HepG2 (cell line): ENCODE measurements around the gene GPATCH3. TPM values are rescaled to one million over a fixed set of nuclear protein-coding genes. Genes with fewer than 3 reads are reported as not detected.

Experiments used
- ATAC-seq: fragments of 200-7000 bp; cut with Tn5 transposase; 3 replicates; pipeline ENCODE4 v1.9.1; 2020; ENCODE audit warnings: mild to moderate bottlenecking, moderate library complexity
- BruUV-seq: library from RNA; stranded (reverse); fragments of 400-500 nt; replicated peaks from 2 replicates; lab custom pipeline; 2021; lab: Mats Ljungman, UMichigan
- CTCF ChIA-PET: fragments of 300-600 bp; formaldehyde crosslinking; extraction: SDS; loops from one replicate; lab custom pipeline; 2021; ENCODE audit warnings: low total read pairs, inconsistent platforms, low intra/inter-chr PET ratio; lab: Yijun Ruan, JAX
- POLR2A ChIA-PET: fragments of 350-600 bp; sonication (Branson Sonifier 250); formaldehyde crosslinking; loops from one replicate; lab custom pipeline; 2020; ENCODE audit warnings: antibody characterized with exemption, inconsistent platforms; lab: Yijun Ruan, JAX
- DNase-seq: peaks from one replicate; pipeline ENCODE4 v3.0.0-alpha.2; 2015; ENCODE audit warnings: low spot score
- FAIRE-seq: peaks from 3 replicates; lab custom pipeline; 2011; peaks lifted over from hg19 to GRCh38; lab: Jason Lieb, UNC
- H2AFZ ChIP-seq: one replicate; pipeline ENCODE4 v1.6.1; 2011; ENCODE audit warnings: low read length, inconsistent platforms
- H3K27ac ChIP-seq: fragments of 300-600 bp; 3 replicates; pipeline ENCODE4 v1.8.0; 2011; ENCODE audit warnings: mixed run types, mild to moderate bottlenecking, mixed read lengths, low read length, inconsistent platforms; ENCODE audit not compliant: insufficient read depth; ENCODE audit errors: extremely low read length
- H3K27me3 ChIP-seq, 2 experiments: fragments of 200-600 bp in 1 of 2; 2 replicates in 1 of 2; 3 replicates in 1 of 2; pipeline versions ENCODE4 v1.6.0 to v1.8.0; 2011; ENCODE audit warnings: low read length in 2 of 2, mild to moderate bottlenecking in 2 of 2, moderate library complexity in 2 of 2, inconsistent platforms in 1 of 2; ENCODE audit not compliant: insufficient read depth in 2 of 2, control insufficient read depth in 1 of 2
- H3K36me3 ChIP-seq, 2 experiments: fragments of 200-600 bp in 1 of 2; replicated peaks in 1 of 2; 2 replicates in 1 of 2; 3 replicates in 1 of 2; pipeline versions ENCODE4 v1.5.1 to v1.8.0; 2011; ENCODE audit warnings: low read length in 2 of 2, inconsistent platforms in 1 of 2; ENCODE audit not compliant: insufficient read depth in 2 of 2, control insufficient read depth in 1 of 2
- H3K4me1 ChIP-seq: 2 replicates; pipeline ENCODE4 v1.5.1; 2012; ENCODE audit warnings: low read length, inconsistent platforms; ENCODE audit not compliant: insufficient read depth
- H3K4me2 ChIP-seq: 2 replicates; pipeline ENCODE4 v1.6.0; 2011; ENCODE audit warnings: low read depth, low read length, inconsistent platforms
- H3K4me3 ChIP-seq, 3 experiments: fragments of 200-600 bp in 1 of 3; sonication (generic), shearing (Covaris generic) in 1 of 3; replicated peaks in 1 of 3; 2 replicates each; pipeline ENCODE4 v1.5.1; 2011 to 2016; ENCODE audit warnings: low read length in 3 of 3, inconsistent platforms in 2 of 3, low read depth in 2 of 3, mild to moderate bottlenecking in 2 of 3, control low read depth in 1 of 3, mixed read lengths in 1 of 3; ENCODE audit not compliant: insufficient read depth in 1 of 3
- H3K79me2 ChIP-seq: one replicate; pipeline ENCODE4 v1.6.1; 2011; ENCODE audit warnings: low read length, inconsistent platforms; ENCODE audit not compliant: insufficient read depth
- H3K9ac ChIP-seq: 2 replicates; pipeline ENCODE4 v1.6.0; 2011; ENCODE audit warnings: mild to moderate bottlenecking, low read depth, low read length, inconsistent platforms; ENCODE audit not compliant: insufficient read depth
- H3K9me3 ChIP-seq: 2 replicates; pipeline ENCODE4 v1.5.1; 2012; ENCODE audit warnings: mild to moderate bottlenecking, low read length
- H4K20me1 ChIP-seq: 2 replicates; pipeline ENCODE4 v1.6.0; 2011; ENCODE audit warnings: inconsistent platforms, mild to moderate bottlenecking, low read length, moderate library complexity; ENCODE audit not compliant: insufficient read depth
- ARNTL ChIP-seq: sonication (generic); formaldehyde crosslinking; IDR thresholded peaks from 2 replicates; pipeline ENCODE4 v1.4.0; 2020; ENCODE audit warnings: mild to moderate bottlenecking, missing genetic modification reagents
- DNMT3B ChIP-seq: conservative IDR thresholded peaks from 2 replicates; pipeline ENCODE4 v1.6.1; 2016; ENCODE audit warnings: missing biosample characterization, control low read depth
- EP300 ChIP-seq, 3 experiments: sonication (generic) in 1 of 3; formaldehyde crosslinking in 1 of 3; IDR thresholded peaks; 2 replicates each; pipeline versions ENCODE4 v1.5.1 to v1.6.1; 2011 to 2020; ENCODE audit warnings: low read depth in 2 of 3, low read length in 2 of 3, borderline replicate concordance in 1 of 3, improper control_type of control experiment in 1 of 3, mild to moderate bottlenecking in 1 of 3, missing genetic modification reagents in 1 of 3, moderate library complexity in 1 of 3
- MIER2 ChIP-seq: IDR thresholded peaks from 2 replicates; pipeline ENCODE4 v1.6.1; 2016; ENCODE audit warnings: missing biosample characterization, missing genetic modification reagents
- MLLT10 ChIP-seq: sonication (generic); formaldehyde crosslinking; IDR thresholded peaks from 2 replicates; pipeline ENCODE4 v1.4.0; 2020; ENCODE audit warnings: missing genetic modification reagents
- MTA1 ChIP-seq: sonication (generic); formaldehyde crosslinking; IDR thresholded peaks from 2 replicates; pipeline ENCODE4 v1.4.0; 2020; ENCODE audit warnings: missing genetic modification reagents, mild to moderate bottlenecking, borderline replicate concordance
- NR2F1 ChIP-seq, 2 experiments: fragments of 450-650 bp in 1 of 2; formaldehyde crosslinking in 1 of 2; IDR thresholded peaks; 2 replicates each; pipeline versions ENCODE4 v1.5.0 to v1.6.1; 2016 to 2020; ENCODE audit warnings: mild to moderate bottlenecking in 1 of 2, missing compliant biosample characterization in 1 of 2, missing genetic modification reagents in 1 of 2, moderate library complexity in 1 of 2
- SIN3A ChIP-seq: IDR thresholded peaks from 2 replicates; pipeline ENCODE4 v1.6.1; 2011; ENCODE audit warnings: low read depth, mild to moderate bottlenecking, control low read depth, low read length, borderline replicate concordance
- SOX6 ChIP-seq, 2 experiments: fragments of 450-650 bp in 1 of 2; sonication (generic) in 1 of 2; formaldehyde crosslinking in 1 of 2; IDR thresholded peaks; 2 replicates each; pipeline versions ENCODE4 v1.4.0 to v1.6.1; 2017 to 2020; ENCODE audit warnings: antibody characterized with exemption in 1 of 2, mild to moderate bottlenecking in 1 of 2, missing genetic modification reagents in 1 of 2
- SP1 ChIP-seq, 2 experiments: fragments of 450-650 bp in 1 of 2; sonication (generic) in 1 of 2; formaldehyde crosslinking in 1 of 2; IDR thresholded peaks; 2 replicates each; pipeline versions ENCODE4 v1.4.0 to v1.6.1; 2016 to 2020; ENCODE audit warnings: missing genetic modification reagents in 1 of 2
- SP5 ChIP-seq: IDR thresholded peaks from 2 replicates; pipeline ENCODE4 v1.6.1; 2016; ENCODE audit warnings: low read depth, borderline replicate concordance
- STAT5B ChIP-seq: sonication (generic); formaldehyde crosslinking; IDR thresholded peaks from 2 replicates; pipeline ENCODE4 v1.4.0; 2020; ENCODE audit warnings: missing genetic modification reagents
- TMF1 ChIP-seq: sonication (generic); formaldehyde crosslinking; IDR thresholded peaks from 2 replicates; pipeline ENCODE4 v1.8.1; 2022; ENCODE audit warnings: low read depth, missing genetic modification reagents
- ZNF101 ChIP-seq: sonication (generic); formaldehyde crosslinking; IDR thresholded peaks from 2 replicates; pipeline ENCODE4 v1.4.0; 2020; ENCODE audit warnings: mild to moderate bottlenecking, low read depth, missing genetic modification reagents, borderline replicate concordance
- ZNF557 ChIP-seq: sonication (generic); formaldehyde crosslinking; IDR thresholded peaks from 2 replicates; pipeline ENCODE4 v1.4.0; 2020; ENCODE audit warnings: missing genetic modification reagents
- ZNF629 ChIP-seq: sonication (generic); formaldehyde crosslinking; conservative IDR thresholded peaks from 2 replicates; pipeline ENCODE4 v1.5.0; 2020; ENCODE audit warnings: missing genetic modification reagents
- ZNF83 ChIP-seq: sonication (generic); formaldehyde crosslinking; IDR thresholded peaks from 2 replicates; pipeline ENCODE4 v1.4.0; 2020; ENCODE audit warnings: missing genetic modification reagents, mild to moderate bottlenecking, borderline replicate concordance
- WGBS: methylation state at CpG from one replicate; pipeline ENCODE4 v1.1.6; 2017; ENCODE audit warnings: low lambda C conversion rate; 5-methylcytosine and 5-hydroxymethylcytosine counted together
- in situ Hi-C: cut with HindIII; loops from 2 replicates; pipeline ENCODE4 v1.10.0; 2017; ENCODE audit warnings: low pct_unique_long_range_greater_than_20kb; ENCODE audit not compliant: extremely low pct_ligation_motif_present
- intact Hi-C: fragments of 100-400 bp; cut with micrococcal nuclease; formaldehyde crosslinking; loops from one replicate; pipeline ENCODE4 v1.10.0; 2022; ENCODE audit not compliant: unreplicated experiment
- polyA plus RNA-seq, 8 experiments: library from polyadenylated mRNA; depleted of rRNA in 3 of 8; stranded (reverse) in 7 of 8; unstranded in 1 of 8; fragments of >200 nt; fragmentation: Illumina TruSeq in 4 of 8; extraction: Trizol in 4 of 8; gene quantifications; 2 replicates each; pipeline versions ENCODE4 v1.2.1 to v1.2.3, GENCODE V29; 2011 to 2016; ENCODE audit warnings: low read depth in 4 of 8, missing spikeins in 1 of 8, mixed read lengths in 1 of 8; ENCODE audit not compliant: insufficient read depth in 1 of 8
- total RNA-seq, 5 experiments: library from RNA; depleted of rRNA; stranded (reverse); fragments of >200 nt; fragmentation: Illumina TruSeq; extraction: Trizol; gene quantifications; 2 replicates each; pipeline ENCODE4 v1.2.3, GENCODE V29; 2016; ENCODE audit warnings: low read depth in 1 of 5
- TF ChIP-seq, protein P1 (sequence below), 2 experiments: sonication (generic) in 1 of 2; formaldehyde crosslinking in 1 of 2; IDR thresholded peaks; 2 replicates each; pipeline versions ENCODE4 v1.4.0 to v1.6.1; 2018 to 2020; ENCODE audit warnings: missing genetic modification reagents in 2 of 2, borderline replicate concordance in 1 of 2, low read depth in 1 of 2, mild to moderate bottlenecking in 1 of 2, missing biosample characterization in 1 of 2
- TF ChIP-seq, protein P2 (sequence below): IDR thresholded peaks from 2 replicates; pipeline ENCODE4 v1.6.1; 2012; ENCODE audit warnings: inconsistent platforms
- TF ChIP-seq, protein P3 (sequence below): sonication (generic); formaldehyde crosslinking; IDR thresholded peaks from 2 replicates; pipeline ENCODE4 v1.9.0; 2021; ENCODE audit warnings: missing genetic modification reagents, mild to moderate bottlenecking, borderline replicate concordance

GPATCH3 gene
- total and polyA plus RNA-seq, 2 of the 13 experiments (the other 11 are each of a cell fraction or from before 2014, with no cell fraction given): 8.3 to 11.0 TPM

DNA sequence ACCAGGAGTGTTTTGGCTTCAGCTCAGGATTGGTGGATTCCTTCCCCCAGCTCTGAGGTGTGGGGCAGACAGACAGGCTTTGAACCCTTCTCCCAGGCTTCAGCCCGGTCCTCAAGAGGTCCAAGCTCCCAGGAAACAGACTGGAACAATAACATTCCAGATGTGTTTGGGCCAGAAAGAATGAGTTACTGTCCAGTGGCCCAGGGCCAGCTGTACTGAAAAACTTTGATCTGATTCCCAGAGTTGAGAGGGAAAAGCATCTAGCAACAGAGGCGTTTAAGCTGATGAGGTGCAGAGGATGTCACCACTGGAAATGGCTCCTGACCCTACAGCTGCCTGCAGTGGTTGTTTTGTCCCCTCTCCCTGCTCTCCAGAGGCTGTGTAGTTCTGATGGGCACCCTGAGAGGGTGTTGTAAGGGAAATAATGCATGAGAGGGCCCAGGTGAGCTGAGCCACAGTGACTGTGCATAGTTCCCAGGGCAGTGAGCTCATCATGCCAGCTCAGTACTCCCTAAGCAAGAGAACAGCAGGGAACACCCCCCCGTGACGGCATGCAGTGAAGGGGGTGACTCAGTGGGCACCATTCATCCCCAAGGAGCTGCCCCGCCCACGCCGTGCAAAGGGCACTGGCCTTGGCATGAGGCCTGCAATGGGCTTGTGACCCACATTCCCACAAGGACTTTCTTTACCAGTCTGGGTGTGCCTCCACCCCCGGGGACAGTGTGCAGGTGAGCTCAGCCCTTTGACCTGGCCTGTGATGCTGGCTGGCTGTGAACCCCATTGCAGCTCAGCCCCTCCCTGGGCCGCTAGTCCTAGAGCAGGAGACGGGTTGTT, 51.1 kb downstream of the GPATCH3 start:
- H3K4me3 ChIP-seq: no peak overlapping the region
- CTCF ChIA-PET: no interaction called here
- TF ChIP-seq SP5 (0 out of 2 replicates have a peak, but pooled peaks have one; percentile 43), NR2F1 (CRISPR knock-in tag; IDR thresholded peaks at IDR 0.05) (no peak), ARNTL (CRISPR knock-in tag) (no peak), ZNF101 (CRISPR knock-in tag) (no peak), SP1 (IDR thresholded peaks at IDR 0.05) (no peak), SP1 (CRISPR knock-in tag; IDR thresholded peaks at IDR 0.05) (0 out of 2 replicates have a peak, but pooled peaks have one; percentile 16), ZNF83 (CRISPR knock-in tag) (no peak), SOX6 (IDR thresholded peaks at IDR 0.05) (no peak), SOX6 (CRISPR knock-in tag; IDR thresholded peaks at IDR 0.05) (no peak), SIN3A (no peak), MLLT10 (no peak), TMF1 (CRISPR knock-in tag) (no peak), DNMT3B (CRISPR knock-in tag) (no peak), STAT5B (CRISPR knock-in tag) (no peak), ZNF629 (CRISPR knock-in tag) (peak; percentile 37; the same call in 1 of the 2 replicates), EP300 (IDR thresholded peaks at IDR 0.05; ENCODE audit: low read depth in 2 of 2, low read length in 2 of 2) (0 out of 4 replicates have a peak, but pooled peaks of 1 of the 2 experiments have one; percentile 36), EP300 (CRISPR knock-in tag; IDR thresholded peaks at IDR 0.05; ENCODE audit: borderline replicate concordance) (0 out of 2 replicates have a peak, but pooled peaks have one; percentile 57), MIER2 (CRISPR knock-in tag) (no peak), ZNF557 (CRISPR knock-in tag) (no peak), MTA1 (CRISPR knock-in tag) (0 out of 2 replicates have a peak, but pooled peaks have one; percentile 19)
- TF ChIP-seq, protein P1, sequence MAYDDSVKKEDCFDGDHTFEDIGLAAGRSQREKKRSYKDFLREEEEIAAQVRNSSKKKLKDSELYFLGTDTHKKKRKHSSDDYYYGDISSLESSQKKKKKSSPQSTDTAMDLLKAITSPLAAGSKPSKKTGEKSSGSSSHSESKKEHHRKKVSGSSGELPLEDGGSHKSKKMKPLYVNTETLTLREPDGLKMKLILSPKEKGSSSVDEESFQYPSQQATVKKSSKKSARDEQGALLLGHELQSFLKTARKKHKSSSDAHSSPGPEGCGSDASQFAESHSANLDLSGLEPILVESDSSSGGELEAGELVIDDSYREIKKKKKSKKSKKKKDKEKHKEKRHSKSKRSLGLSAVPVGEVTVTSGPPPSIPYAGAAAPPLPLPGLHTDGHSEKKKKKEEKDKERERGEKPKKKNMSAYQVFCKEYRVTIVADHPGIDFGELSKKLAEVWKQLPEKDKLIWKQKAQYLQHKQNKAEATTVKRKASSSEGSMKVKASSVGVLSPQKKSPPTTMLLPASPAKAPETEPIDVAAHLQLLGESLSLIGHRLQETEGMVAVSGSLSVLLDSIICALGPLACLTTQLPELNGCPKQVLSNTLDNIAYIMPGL (CRISPR knock-in tag; IDR thresholded peaks at IDR 0.05; ENCODE audit: borderline replicate concordance in 1 of 2, low read depth in 1 of 2): no peak
- TF ChIP-seq, protein P2, sequence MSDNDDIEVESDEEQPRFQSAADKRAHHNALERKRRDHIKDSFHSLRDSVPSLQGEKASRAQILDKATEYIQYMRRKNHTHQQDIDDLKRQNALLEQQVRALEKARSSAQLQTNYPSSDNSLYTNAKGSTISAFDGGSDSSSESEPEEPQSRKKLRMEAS: no peak
- TF ChIP-seq, protein P3, sequence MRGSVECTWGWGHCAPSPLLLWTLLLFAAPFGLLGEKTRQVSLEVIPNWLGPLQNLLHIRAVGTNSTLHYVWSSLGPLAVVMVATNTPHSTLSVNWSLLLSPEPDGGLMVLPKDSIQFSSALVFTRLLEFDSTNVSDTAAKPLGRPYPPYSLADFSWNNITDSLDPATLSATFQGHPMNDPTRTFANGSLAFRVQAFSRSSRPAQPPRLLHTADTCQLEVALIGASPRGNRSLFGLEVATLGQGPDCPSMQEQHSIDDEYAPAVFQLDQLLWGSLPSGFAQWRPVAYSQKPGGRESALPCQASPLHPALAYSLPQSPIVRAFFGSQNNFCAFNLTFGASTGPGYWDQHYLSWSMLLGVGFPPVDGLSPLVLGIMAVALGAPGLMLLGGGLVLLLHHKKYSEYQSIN (CRISPR knock-in tag): no peak

More for the DNA sequence above, 51.1 kb downstream of the GPATCH3 start:
- H3K27ac ChIP-seq: peak overlapping the region; percentile 38
- ATAC-seq (peak; percentile 42), DNase-seq (peak; percentile 62), FAIRE-seq (no peak)
- no peaks in the 10 kb centered on the region for H3K9me3 ChIP-seq
- H2AFZ ChIP-seq: no peak overlapping the region
- H3K36me3 ChIP-seq: peaks cover 21 to 55% of the 10 kb centered on the region in 2 experiments
- H3K9ac ChIP-seq: no peak overlapping the region
- in situ Hi-C loops: no loop called here
- intact Hi-C loops: no loop called here
- POLR2A ChIA-PET: interaction anchor here (0.9 to 2.6 kb wide), 6 partner anchors 9 to 60 kb away, joined by 3 to 16 read pairs (median 4); no protein-coding TSS in a partner anchor
- WGBS: 60% methylated on average over 3 of the region's 10 CpGs
- H3K79me2 ChIP-seq: no peaks in the 10 kb centered on the region
- TSS peak; percentile 78 for BruUV-seq
- no peak overlapping the region for H3K4me2 ChIP-seq
- peaks cover 17% of the 10 kb centered on the region for H3K4me1 ChIP-seq
- no peaks in the 10 kb centered on the region for H4K20me1 ChIP-seq
- H3K27me3 ChIP-seq: no peaks in the 10 kb centered on the region
